ENCODE data around the gene PDE4A.

PDE4A gene

GRCh38 chr19:10478476-10478875 lies 58.1 kb downstream of the PDE4A start:
- Histone ChIP-seq H3K4me3 (ENCODE audit: insufficient read depth, low read length, poor library complexity, severe bottlenecking) (no peak overlapping the region), H3K9ac (ENCODE audit: low read length) (no peak overlapping the region), H3K36me3 (ENCODE audit: low read length) (no peaks in the 10 kb centered on the region), H3K79me2 (ENCODE audit: insufficient read depth, low read length) (no peaks in the 10 kb centered on the region), H2AFZ (ENCODE audit: low read depth, low read length, severe bottlenecking) (no peak overlapping the region), H3K9me3 (ENCODE audit: insufficient read depth, low read length) (no peaks in the 10 kb centered on the region), H3K27me3 (ENCODE audit: low read length) (no peaks in the 10 kb centered on the region), H3F3A (ENCODE audit: insufficient read depth) (peaks cover 14% of the 10 kb centered on the region; the same call in 1 of the 2 replicates), H4K20me1 (ENCODE audit: low read depth, low read length) (no peaks in the 10 kb centered on the region), H3K4me2 (ENCODE audit: low read depth, low read length, poor library complexity, severe bottlenecking) (no peak overlapping the region), H3K27ac (ENCODE audit: low read depth, low read length) (no peak overlapping the region), H3K9me2 (replicated peaks; ENCODE audit: insufficient read depth, low read length) (no peaks in the 10 kb centered on the region)
- TF ChIP-seq EZH2phosphoT487 (conservative IDR thresholded peaks at IDR 0.05; ENCODE audit: low read length), result no peak
- no peak for TF ChIP-seq CTCF (IDR thresholded peaks at IDR 0.05; ENCODE audit: insufficient read depth, low read length, poor library complexity, severe bottlenecking)

GRCh38 chr19:10478903-10479384 lies 58.6 kb downstream of the PDE4A start:
- no peaks in the 10 kb centered on the region for H3K9me2 ChIP-seq (replicated peaks; ENCODE audit: insufficient read depth, low read length)
- no peak overlapping the region for H3K4me3 ChIP-seq (ENCODE audit: insufficient read depth, low read length, poor library complexity, severe bottlenecking)
- H3K36me3 ChIP-seq (ENCODE audit: low read length), result no peaks in the 10 kb centered on the region
- H3K79me2 ChIP-seq (ENCODE audit: insufficient read depth, low read length), result no peaks in the 10 kb centered on the region
- no peaks in the 10 kb centered on the region for H3K9me3 ChIP-seq (ENCODE audit: insufficient read depth, low read length)
- H3K27me3 ChIP-seq (ENCODE audit: low read length), result no peaks in the 10 kb centered on the region
- H2AFZ ChIP-seq (ENCODE audit: low read depth, low read length, severe bottlenecking), result no peak overlapping the region
- H3K4me2 ChIP-seq (ENCODE audit: low read depth, low read length, poor library complexity, severe bottlenecking), result no peak overlapping the region
- peaks cover 14% of the 10 kb centered on the region; the same call in 1 of the 2 replicates for H3F3A ChIP-seq (ENCODE audit: insufficient read depth)
- H4K20me1 ChIP-seq (ENCODE audit: low read depth, low read length), result no peaks in the 10 kb centered on the region
- no peak overlapping the region for H3K27ac ChIP-seq (ENCODE audit: low read depth, low read length)
- no peak overlapping the region for H3K9ac ChIP-seq (ENCODE audit: low read length)
- TF ChIP-seq CTCF (IDR thresholded peaks at IDR 0.05; ENCODE audit: insufficient read depth, low read length, poor library complexity, severe bottlenecking) (no peak), EZH2phosphoT487 (conservative IDR thresholded peaks at IDR 0.05; ENCODE audit: low read length) (no peak)

DNA sequence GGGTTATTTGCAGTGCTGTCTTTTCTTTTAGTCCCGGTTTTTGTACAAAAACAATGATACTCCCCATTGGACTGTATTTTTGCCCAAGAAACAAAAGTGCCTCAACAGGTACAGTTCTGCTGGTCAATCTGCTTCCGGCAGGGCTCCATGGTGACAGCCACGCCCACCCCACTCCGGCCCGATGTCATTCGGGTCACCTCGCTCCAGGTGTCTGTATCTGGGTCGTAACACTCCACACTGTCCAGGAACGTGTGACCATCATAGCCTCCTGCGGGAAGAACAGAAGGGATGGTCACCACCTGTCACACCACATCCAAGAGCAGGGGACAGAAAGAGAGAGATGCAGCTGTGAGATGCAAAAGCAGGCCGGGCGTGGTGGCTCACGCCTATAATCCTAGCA lies 66.2 kb downstream of the PDE4A start:
- H3K27ac ChIP-seq (ENCODE audit: low read depth, low read length), result no peak overlapping the region
- no peak overlapping the region for H3K4me2 ChIP-seq (ENCODE audit: low read depth, low read length, poor library complexity, severe bottlenecking)
- H3F3A ChIP-seq (ENCODE audit: insufficient read depth), result peaks cover 12% of the 10 kb centered on the region
- H3K79me2 ChIP-seq (ENCODE audit: insufficient read depth, low read length), result peaks cover 13% of the 10 kb centered on the region; the same call in 1 of the 2 replicates
- no peaks in the 10 kb centered on the region for H3K27me3 ChIP-seq (ENCODE audit: low read length)
- no peak overlapping the region for H3K9ac ChIP-seq (ENCODE audit: low read length)
- H3K9me3 ChIP-seq (ENCODE audit: insufficient read depth, low read length), result no peaks in the 10 kb centered on the region
- H2AFZ ChIP-seq (ENCODE audit: low read depth, low read length, severe bottlenecking), result no peak overlapping the region
- H3K9me2 ChIP-seq (replicated peaks; ENCODE audit: insufficient read depth, low read length), result no peaks in the 10 kb centered on the region
- H4K20me1 ChIP-seq (ENCODE audit: low read depth, low read length), result no peaks in the 10 kb centered on the region
- H3K4me3 ChIP-seq (ENCODE audit: insufficient read depth, low read length, poor library complexity, severe bottlenecking), result no peak overlapping the region
- H3K36me3 ChIP-seq (ENCODE audit: low read length), result peaks cover 11% of the 10 kb centered on the region; the same call in 1 of the 2 replicates
- TF ChIP-seq EZH2phosphoT487 (conservative IDR thresholded peaks at IDR 0.05; ENCODE audit: low read length), result no peak
- no peak for TF ChIP-seq CTCF (IDR thresholded peaks at IDR 0.05; ENCODE audit: insufficient read depth, low read length, poor library complexity, severe bottlenecking)
